SK-N-SH (cell line): ENCODE measurements around the gene AHNAK2. TPM values are rescaled to one million over a fixed set of nuclear protein-coding genes. Genes with fewer than 3 reads are reported as not detected.

Experiments used
- CTCF ChIA-PET: fragments of 300-600, 350-600 bp; formaldehyde crosslinking; extraction: SDS; loops from one replicate; lab custom pipeline; 2021; lab: Yijun Ruan, JAX
- POLR2A ChIA-PET: fragments of 350-600 bp; sonication (Branson Sonifier 250); formaldehyde crosslinking; extraction: SDS; loops from one replicate; lab custom pipeline; 2020; ENCODE audit warnings: antibody characterized with exemption, inconsistent platforms; lab: Yijun Ruan, JAX
- DNase-seq: peaks from one replicate; pipeline ENCODE4 v3.0.0; 2012
- H2AFZ ChIP-seq: fragments of 200-600 bp; sonication (generic); 2 replicates; pipeline ENCODE4 v1.8.1; 2016; ENCODE audit warnings: antibody characterized with exemption, mild to moderate bottlenecking, low read depth
- H3F3A ChIP-seq: fragments of 200-600 bp; sonication (generic); replicated peaks from 2 replicates; pipeline ENCODE3; 2016; ENCODE audit warnings: antibody characterized with exemption, mild to moderate bottlenecking; ENCODE audit not compliant: insufficient read depth
- H3K27ac ChIP-seq, 2 experiments: fragments of 200-500 bp in 1 of 2; fragments of 200-600 bp in 1 of 2; sonication (Bioruptor generic) in 1 of 2; sonication (generic), shearing (Covaris generic) in 1 of 2; 2 replicates each; pipeline versions ENCODE4 v1.5.1 to v1.6.1; 2014 to 2016; ENCODE audit warnings: low read depth in 2 of 2, inconsistent platforms in 1 of 2, low read length in 1 of 2, mild to moderate bottlenecking in 1 of 2, mixed read lengths in 1 of 2
- H3K27me3 ChIP-seq: fragments of 200-600 bp; sonication (generic), shearing (Covaris generic); 2 replicates; pipeline ENCODE4 v1.6.1; 2016; ENCODE audit warnings: mixed run types; ENCODE audit not compliant: insufficient read depth
- H3K36me3 ChIP-seq, 2 experiments: fragments of 200-500 bp in 1 of 2; fragments of 200-600 bp in 1 of 2; sonication (Bioruptor generic) in 1 of 2; sonication (generic) in 1 of 2; replicated peaks in 1 of 2; 2 replicates each; pipeline versions ENCODE3 to v1.5.1; 2014 to 2016; ENCODE audit warnings: low read length in 1 of 2, mild to moderate bottlenecking in 1 of 2; ENCODE audit not compliant: insufficient read depth in 2 of 2, control insufficient read depth in 1 of 2
- H3K4me1 ChIP-seq, 2 experiments: fragments of 200-500 bp in 1 of 2; fragments of 200-600 bp in 1 of 2; sonication (Bioruptor generic) in 1 of 2; sonication (generic), shearing (Covaris generic) in 1 of 2; 2 replicates each; pipeline versions ENCODE4 v1.5.1 to v1.6.1; 2014 to 2016; ENCODE audit warnings: low read depth in 1 of 2, low read length in 1 of 2, mixed run types in 1 of 2; ENCODE audit not compliant: insufficient read depth in 2 of 2, control insufficient read depth in 1 of 2
- H3K4me2 ChIP-seq: fragments of 200-600 bp; sonication (generic), shearing (Covaris generic); 2 replicates; pipeline ENCODE4 v1.6.1; 2017; ENCODE audit warnings: mixed run types
- H3K4me3 ChIP-seq, 2 experiments: fragments of 200-500 bp in 1 of 2; fragments of 200-600 bp in 1 of 2; sonication (Bioruptor generic) in 1 of 2; sonication (generic), shearing (Covaris generic) in 1 of 2; 2 replicates each; pipeline versions ENCODE4 v1.5.1 to v1.8.1; 2014 to 2016; ENCODE audit warnings: low read depth in 2 of 2, inconsistent platforms in 1 of 2, low read length in 1 of 2, mild to moderate bottlenecking in 1 of 2, mixed read lengths in 1 of 2, moderate library complexity in 1 of 2
- H3K79me2 ChIP-seq: fragments of 200-600 bp; sonication (generic); 2 replicates; pipeline ENCODE4 v1.8.1; 2017; ENCODE audit warnings: mild to moderate bottlenecking; ENCODE audit not compliant: insufficient read depth
- H3K9ac ChIP-seq: fragments of 200-600 bp; sonication (generic); 2 replicates; pipeline ENCODE4 v1.6.1; 2017; ENCODE audit warnings: mixed run types
- H3K9me2 ChIP-seq: fragments of 200-600 bp; sonication (generic); 2 replicates; pipeline ENCODE4 v1.6.1; 2017; ENCODE audit warnings: mixed run types
- H3K9me3 ChIP-seq: fragments of 200-600 bp; sonication (generic); 2 replicates; pipeline ENCODE4 v1.6.1; 2017; ENCODE audit warnings: mixed run types, mild to moderate bottlenecking, moderate library complexity
- H4K20me1 ChIP-seq: fragments of 200-600 bp; sonication (generic); 2 replicates; pipeline ENCODE4 v1.6.1; 2017; ENCODE audit warnings: mild to moderate bottlenecking, mixed run types; ENCODE audit not compliant: insufficient read depth
- CHD2 ChIP-seq: fragments of 150-350 bp; IDR thresholded peaks from 2 replicates; pipeline ENCODE4 v1.6.1; 2018; ENCODE audit warnings: low read length; ENCODE audit not compliant: partially characterized antibody
- EZH2phosphoT487 ChIP-seq: fragments of 200-600 bp; sonication (generic); IDR thresholded peaks from 2 replicates; pipeline ENCODE4 v1.6.1; 2017; ENCODE audit warnings: low read depth, mixed run types, mild to moderate bottlenecking, antibody characterized with exemption, moderate library complexity, borderline replicate concordance
- FOSL2 ChIP-seq: IDR thresholded peaks from 2 replicates; pipeline ENCODE4 v1.4.0; 2012; ENCODE audit warnings: low read depth, mild to moderate bottlenecking, moderate library complexity, borderline replicate concordance
- FOXJ3 ChIP-seq: sonication (generic); formaldehyde crosslinking; IDR thresholded peaks from 2 replicates; pipeline ENCODE4 v1.5.1; 2020; ENCODE audit warnings: mild to moderate bottlenecking, missing genetic modification reagents
- JUND ChIP-seq: IDR thresholded peaks from 2 replicates; pipeline ENCODE4 v1.4.0; 2012
- MAX ChIP-seq: IDR thresholded peaks from 2 replicates; pipeline ENCODE4 v1.4.0; 2012; ENCODE audit warnings: low read depth
- MEF2A ChIP-seq: IDR thresholded peaks from 2 replicates; pipeline ENCODE4 v1.4.0; 2012; ENCODE audit warnings: low read depth, borderline replicate concordance
- RFX5 ChIP-seq: IDR thresholded peaks from 2 replicates; pipeline ENCODE4 v1.6.1; 2012; ENCODE audit warnings: mild to moderate bottlenecking, improper control_type of control experiment, low read length
- RXRA ChIP-seq: IDR thresholded peaks from 2 replicates; pipeline ENCODE4 v1.4.0; 2012; ENCODE audit warnings: low read depth, mild to moderate bottlenecking, borderline replicate concordance
- SIN3A ChIP-seq: IDR thresholded peaks from 2 replicates; pipeline ENCODE4 v1.6.1; 2012; ENCODE audit warnings: low read depth, mild to moderate bottlenecking, low read length, moderate library complexity, borderline replicate concordance
- TAF1 ChIP-seq: IDR thresholded peaks from 2 replicates; pipeline ENCODE4 v1.6.1; 2012; ENCODE audit warnings: low read depth, mild to moderate bottlenecking, low read length, moderate library complexity, borderline replicate concordance
- TCF12 ChIP-seq: IDR thresholded peaks from 2 replicates; pipeline ENCODE4 v1.4.0; 2012
- TEAD4 ChIP-seq: IDR thresholded peaks from 2 replicates; pipeline ENCODE4 v1.4.0; 2012; ENCODE audit warnings: mild to moderate bottlenecking, borderline replicate concordance; ENCODE audit not compliant: insufficient read depth
- USF1 ChIP-seq: IDR thresholded peaks from 2 replicates; pipeline ENCODE4 v1.4.0; 2012; ENCODE audit warnings: low read depth, borderline replicate concordance
- WGBS: methylation state at CpG from one replicate; pipeline ENCODE4 v1.1.6; 2017; ENCODE audit warnings: low lambda C conversion rate; 5-methylcytosine and 5-hydroxymethylcytosine counted together
- polyA plus RNA-seq, 3 experiments: library from polyadenylated mRNA; depleted of rRNA; stranded (reverse); fragments of >200 nt; gene quantifications; 2 replicates each; pipeline ENCODE4 v1.2.3, GENCODE V29; 2012

Gene AHNAK2
- polyA plus RNA-seq, 1 of the 3 experiments (the other 2 are of a cell fraction) = 33.5 TPM

GRCh38 chr14:104955396-104955770 is 22.8 kb downstream of the AHNAK2 start:
- Histone ChIP-seq H3K4me2 (no peak overlapping the region), H2AFZ (no peak overlapping the region), H3K9me3 (no peaks in the 10 kb centered on the region), H3K4me1 (no peaks in the 10 kb centered on the region), H3K36me3 (peaks cover 24 to 45% of the 10 kb centered on the region in 2 experiments), H3K4me3 (no peak overlapping the region), H3K27ac (no peak overlapping the region), H3K9me2 (no peaks in the 10 kb centered on the region), H3K27me3 (no peaks in the 10 kb centered on the region), H3F3A (no peaks in the 10 kb centered on the region), H3K9ac (no peak overlapping the region), H4K20me1 (0 out of 2 replicates have a peak, but pooled peaks cover 5% of the 10 kb centered on the region), H3K79me2 (peaks cover 22% of the 10 kb centered on the region; the same call in 1 of the 2 replicates)
- ChIA-PET POLR2A (no interaction called here), CTCF (interaction anchor here (0.7 to 2.1 kb wide), 4 partner anchors 12 to 90 kb away, joined by 3 to 5 read pairs (median 4); no protein-coding TSS in a partner anchor)
- 91% methylated on average over 3 of the region's 3 CpGs for WGBS
- DNase-seq = no peak
- TF ChIP-seq FOSL2 = no peak

GRCh38 chr14:104954746-104955395 is 23.3 kb downstream of the AHNAK2 start:
- 91% methylated on average over 5 of the region's 13 CpGs for WGBS
- Histone ChIP-seq H3K9me2 (no peaks in the 10 kb centered on the region), H2AFZ (no peak overlapping the region), H3K36me3 (peaks cover 23 to 45% of the 10 kb centered on the region in 2 experiments), H3K4me1 (no peaks in the 10 kb centered on the region), H3F3A (no peaks in the 10 kb centered on the region), H3K27me3 (no peaks in the 10 kb centered on the region), H3K9me3 (no peaks in the 10 kb centered on the region), H3K4me2 (no peak overlapping the region), H3K9ac (no peak overlapping the region), H3K4me3 (no peak overlapping the region), H4K20me1 (no peaks in the 10 kb centered on the region), H3K27ac (no peak overlapping the region), H3K79me2 (peaks cover 18% of the 10 kb centered on the region; the same call in 1 of the 2 replicates)
- ChIA-PET POLR2A (no interaction called here), CTCF (interaction anchor here (0.7 to 2.1 kb wide), 4 partner anchors 13 to 90 kb away, joined by 3 to 5 read pairs (median 4); no protein-coding TSS in a partner anchor)
- DNase-seq = no peak
- TF ChIP-seq RFX5 = no peak
- no peak for TF ChIP-seq RXRA
- no peak for TF ChIP-seq SIN3A

- Histone ChIP-seq H3K4me2 (no peak overlapping the region), H3K9me3 (no peaks in the 10 kb centered on the region), H3K27me3 (no peaks in the 10 kb centered on the region), H4K20me1 (no peaks in the 10 kb centered on the region), H3K9ac (no peak overlapping the region), H3K27ac (no peak overlapping the region), H3K36me3 (peaks cover 23 to 50% of the 10 kb centered on the region in 2 experiments), H3K4me3 (no peak overlapping the region), H3K9me2 (no peaks in the 10 kb centered on the region), H3F3A (no peaks in the 10 kb centered on the region), H3K79me2 (peaks cover 11% of the 10 kb centered on the region; the same call in 1 of the 2 replicates), H3K4me1 (no peaks in the 10 kb centered on the region), H2AFZ (no peak overlapping the region)
- WGBS = 88% methylated on average over 26 of the region's 26 CpGs
- ChIA-PET CTCF (interaction anchor here (0.9 kb wide), 1 partner anchor 58 kb away, joined by 3 read pairs; no protein-coding TSS in a partner anchor), POLR2A (no interaction called here)
- no peak for TF ChIP-seq EZH2phosphoT487
- TF ChIP-seq MAX = no peak
- no peak for TF ChIP-seq RXRA
- no peak for TF ChIP-seq RFX5
- no peak for TF ChIP-seq FOSL2
- no peak for TF ChIP-seq MEF2A
- TF ChIP-seq USF1 = no peak
- TF ChIP-seq CHD2 = no peak
- TF ChIP-seq TCF12 = no peak
- no peak for TF ChIP-seq FOXJ3 (CRISPR knock-in tag)
- TF ChIP-seq TAF1 = no peak
- no peak for TF ChIP-seq JUND
- no peak for TF ChIP-seq TEAD4
- no peak for DNase-seq
These were observed 24.1 kb downstream of the AHNAK2 start for GRCh38 chr14:104953896-104954656.
